Vagina (tissue), 2 donors: ENCODE data around the gene ROCK2. TPM values are rescaled to one million over a fixed set of nuclear protein-coding genes. Genes with fewer than 3 reads are reported as not detected.
A peak's percentile ranks its signal among the peaks of the same experiment; 100 is the strongest.

Experiments used
- DNase-seq, 2 donors: peaks; one replicate each; pipeline ENCODE4 v3.0.0-alpha.2; 2017; ENCODE audit errors: extremely low spot score in 2 of 2
- H3K27ac ChIP-seq: fragments of 200-600 bp; sonication (generic); one replicate; pipeline ENCODE4 v1.5.1; 2019
- H3K27me3 ChIP-seq: fragments of 200-600 bp; sonication (generic); one replicate; pipeline ENCODE4 v1.5.1; 2019
- H3K36me3 ChIP-seq, 2 donors: fragments of 200-600 bp; sonication (generic); one replicate each; pipeline ENCODE4 v1.5.1; 2017 to 2019
- H3K4me1 ChIP-seq: fragments of 200-600 bp; sonication (generic); one replicate; pipeline ENCODE4 v1.5.1; 2019
- H3K4me3 ChIP-seq, 2 donors: fragments of 200-600 bp; sonication (generic); 1 replicate in 1 of 2; 2 replicates in 1 of 2; pipeline ENCODE4 v1.5.1; 2016 to 2019
- H3K9me3 ChIP-seq: fragments of 200-600 bp; sonication (generic); one replicate; pipeline ENCODE4 v1.5.1; 2019
- POLR2A ChIP-seq, 2 donors: fragments of 450-650 bp; IDR thresholded peaks; one replicate each; pipeline ENCODE4 v1.6.1; 2017; ENCODE audit warnings: antibody characterized with exemption in 2 of 2, mild to moderate bottlenecking in 2 of 2, moderate library complexity in 2 of 2
- POLR2AphosphoS5 ChIP-seq, 2 donors: sonication (generic); formaldehyde crosslinking; IDR thresholded peaks; one replicate each; pipeline ENCODE4 v1.9.0; 2017; ENCODE audit warnings: antibody characterized with exemption in 2 of 2, mild to moderate bottlenecking in 2 of 2, low read depth in 1 of 2; ENCODE audit not compliant: insufficient read depth in 1 of 2
- intact Hi-C: fragments of 100-400 bp; cut with DNase I; formaldehyde crosslinking; loops from one replicate; pipeline ENCODE4 v1.15.1; 2023
- total RNA-seq: library from RNA; depleted of rRNA; stranded (reverse); fragments of >200 nt; gene quantifications from one replicate; pipeline ENCODE4 v1.2.3, GENCODE V29; 2016
- TF ChIP-seq, protein P1 (sequence below), 3 experiments: fragments of 450-650 bp in 2 of 3; fragments of 200-600 bp in 1 of 3; sonication (generic) in 1 of 3; IDR thresholded peaks; one replicate each; pipeline ENCODE4 v1.5.1; 2017 to 2019; ENCODE audit warnings: antibody characterized with exemption in 3 of 3, mild to moderate bottlenecking in 2 of 3, moderate library complexity in 2 of 3

The ROCK2 gene
- total RNA-seq, 1 donor from 2014 or later, result 49.4 TPM

DNA sequence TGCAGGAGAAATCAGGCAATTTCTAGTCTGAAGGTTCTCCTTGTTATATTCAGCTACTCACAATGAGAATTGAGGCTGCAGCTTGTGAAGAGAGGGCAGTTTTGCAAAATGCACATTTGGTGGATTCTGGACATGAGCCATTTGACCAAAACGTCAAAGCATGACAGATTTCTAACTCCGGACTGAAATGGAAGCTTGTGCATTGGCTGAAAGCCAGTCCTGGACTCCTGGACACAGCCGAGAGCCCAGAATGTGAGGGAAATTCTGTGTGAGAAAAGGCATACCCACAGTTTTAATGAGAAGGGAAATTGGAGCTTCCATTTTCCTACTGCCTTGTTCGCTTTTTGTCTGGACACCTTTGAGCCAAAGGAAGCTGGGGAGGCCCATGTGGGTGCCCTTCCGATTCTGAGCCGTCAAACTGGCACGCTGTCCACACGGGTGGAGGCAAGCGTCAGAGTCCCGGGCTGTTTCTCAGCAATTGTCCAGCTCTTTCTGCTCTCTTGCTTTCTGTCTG lies 23.7 kb upstream of the ROCK2 start:
- H3K36me3 ChIP-seq, result no peaks in the 10 kb centered on the region
- intact Hi-C loops, result no loop called here
- H3K4me1 ChIP-seq, result peaks cover 13% of the 10 kb centered on the region
- H3K27ac ChIP-seq, result peak overlapping the region; percentile 42
- H3K4me3 ChIP-seq, result peak overlapping the region in 1 of 2 donors; percentile 19
- no peaks in the 10 kb centered on the region for H3K27me3 ChIP-seq
- TF ChIP-seq POLR2AphosphoS5 (IDR thresholded peaks at IDR 0.05; ENCODE audit: insufficient read depth in 1 of 2, low read depth in 1 of 2), result no peak
- TF ChIP-seq, protein P1, sequence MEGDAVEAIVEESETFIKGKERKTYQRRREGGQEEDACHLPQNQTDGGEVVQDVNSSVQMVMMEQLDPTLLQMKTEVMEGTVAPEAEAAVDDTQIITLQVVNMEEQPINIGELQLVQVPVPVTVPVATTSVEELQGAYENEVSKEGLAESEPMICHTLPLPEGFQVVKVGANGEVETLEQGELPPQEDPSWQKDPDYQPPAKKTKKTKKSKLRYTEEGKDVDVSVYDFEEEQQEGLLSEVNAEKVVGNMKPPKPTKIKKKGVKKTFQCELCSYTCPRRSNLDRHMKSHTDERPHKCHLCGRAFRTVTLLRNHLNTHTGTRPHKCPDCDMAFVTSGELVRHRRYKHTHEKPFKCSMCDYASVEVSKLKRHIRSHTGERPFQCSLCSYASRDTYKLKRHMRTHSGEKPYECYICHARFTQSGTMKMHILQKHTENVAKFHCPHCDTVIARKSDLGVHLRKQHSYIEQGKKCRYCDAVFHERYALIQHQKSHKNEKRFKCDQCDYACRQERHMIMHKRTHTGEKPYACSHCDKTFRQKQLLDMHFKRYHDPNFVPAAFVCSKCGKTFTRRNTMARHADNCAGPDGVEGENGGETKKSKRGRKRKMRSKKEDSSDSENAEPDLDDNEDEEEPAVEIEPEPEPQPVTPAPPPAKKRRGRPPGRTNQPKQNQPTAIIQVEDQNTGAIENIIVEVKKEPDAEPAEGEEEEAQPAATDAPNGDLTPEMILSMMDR (IDR thresholded peaks at IDR 0.05), result no peak
- no peak for TF ChIP-seq POLR2A (IDR thresholded peaks at IDR 0.05)
- no peaks in the 10 kb centered on the region for H3K9me3 ChIP-seq
- no peak for DNase-seq

DNA sequence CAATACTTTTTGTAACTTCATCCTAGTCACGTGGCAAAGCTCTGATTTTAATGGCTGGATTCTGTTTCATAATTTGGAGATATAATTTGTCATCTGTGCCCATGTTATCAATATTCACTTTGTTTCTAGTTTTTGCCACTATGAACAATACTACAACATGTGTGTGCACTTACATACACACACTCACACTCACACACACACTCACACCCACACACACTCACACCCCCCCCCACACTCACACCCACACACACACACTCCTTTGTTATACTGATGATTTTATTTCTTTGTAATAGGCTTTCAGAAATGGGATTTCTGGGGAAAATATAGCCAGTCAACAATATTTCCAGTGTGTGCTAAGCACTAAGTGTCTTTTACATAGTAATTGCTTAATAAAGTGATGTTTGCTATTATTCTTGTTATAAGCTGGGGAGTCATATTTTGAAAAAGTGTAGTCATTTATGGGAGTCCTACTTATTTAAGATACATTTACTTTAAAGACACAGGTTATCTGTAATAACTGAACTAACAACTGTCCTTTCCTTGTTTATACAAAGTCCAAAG lies 22.8 kb upstream of the ROCK2 start:
- no peak for DNase-seq
- no peaks in the 10 kb centered on the region for H3K9me3 ChIP-seq
- H3K27me3 ChIP-seq, result no peaks in the 10 kb centered on the region
- H3K4me1 ChIP-seq, result peaks cover 9% of the 10 kb centered on the region
- H3K4me3 ChIP-seq, result no peak overlapping the region
- no peaks in the 10 kb centered on the region for H3K36me3 ChIP-seq
- H3K27ac ChIP-seq, result no peak overlapping the region
- no peak for TF ChIP-seq POLR2AphosphoS5 (IDR thresholded peaks at IDR 0.05; ENCODE audit: insufficient read depth in 1 of 2, low read depth in 1 of 2)
- no peak for TF ChIP-seq POLR2A (IDR thresholded peaks at IDR 0.05)
- TF ChIP-seq, protein P1 (IDR thresholded peaks at IDR 0.05), result no peak
- intact Hi-C loops, result no loop called here

DNA sequence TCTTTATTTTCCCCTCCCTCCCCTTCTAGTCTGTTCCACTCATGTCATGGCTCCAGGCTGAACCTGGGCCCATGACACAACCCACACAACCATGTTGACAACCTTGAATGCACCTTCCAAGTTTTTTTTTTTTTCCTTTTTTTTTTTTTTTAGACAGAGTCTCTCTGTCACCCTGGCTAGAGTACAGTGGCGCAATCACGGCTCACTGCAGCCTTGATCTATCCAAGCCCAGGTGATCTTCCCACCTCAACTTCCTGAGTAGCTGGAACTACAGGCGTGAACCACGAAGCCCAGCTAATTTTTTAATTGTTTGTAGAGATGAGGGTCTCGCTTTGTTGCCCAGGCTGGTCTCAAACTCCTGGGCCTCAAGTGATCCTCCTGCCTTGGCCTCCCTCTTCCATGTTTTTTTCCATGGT lies 21.9 kb upstream of the ROCK2 start:
- TF ChIP-seq, protein P1 (IDR thresholded peaks at IDR 0.05), result no peak
- no peak for TF ChIP-seq POLR2AphosphoS5 (IDR thresholded peaks at IDR 0.05; ENCODE audit: insufficient read depth in 1 of 2, low read depth in 1 of 2)
- no peak for TF ChIP-seq POLR2A (IDR thresholded peaks at IDR 0.05)
- peaks cover 9% of the 10 kb centered on the region for H3K4me1 ChIP-seq
- no peaks in the 10 kb centered on the region for H3K9me3 ChIP-seq
- DNase-seq, result no peak
- H3K27me3 ChIP-seq, result no peaks in the 10 kb centered on the region
- H3K36me3 ChIP-seq, result no peaks in the 10 kb centered on the region
- H3K27ac ChIP-seq, result no peak overlapping the region
- H3K4me3 ChIP-seq, result no peak overlapping the region
- intact Hi-C loops, result no loop called here

DNA sequence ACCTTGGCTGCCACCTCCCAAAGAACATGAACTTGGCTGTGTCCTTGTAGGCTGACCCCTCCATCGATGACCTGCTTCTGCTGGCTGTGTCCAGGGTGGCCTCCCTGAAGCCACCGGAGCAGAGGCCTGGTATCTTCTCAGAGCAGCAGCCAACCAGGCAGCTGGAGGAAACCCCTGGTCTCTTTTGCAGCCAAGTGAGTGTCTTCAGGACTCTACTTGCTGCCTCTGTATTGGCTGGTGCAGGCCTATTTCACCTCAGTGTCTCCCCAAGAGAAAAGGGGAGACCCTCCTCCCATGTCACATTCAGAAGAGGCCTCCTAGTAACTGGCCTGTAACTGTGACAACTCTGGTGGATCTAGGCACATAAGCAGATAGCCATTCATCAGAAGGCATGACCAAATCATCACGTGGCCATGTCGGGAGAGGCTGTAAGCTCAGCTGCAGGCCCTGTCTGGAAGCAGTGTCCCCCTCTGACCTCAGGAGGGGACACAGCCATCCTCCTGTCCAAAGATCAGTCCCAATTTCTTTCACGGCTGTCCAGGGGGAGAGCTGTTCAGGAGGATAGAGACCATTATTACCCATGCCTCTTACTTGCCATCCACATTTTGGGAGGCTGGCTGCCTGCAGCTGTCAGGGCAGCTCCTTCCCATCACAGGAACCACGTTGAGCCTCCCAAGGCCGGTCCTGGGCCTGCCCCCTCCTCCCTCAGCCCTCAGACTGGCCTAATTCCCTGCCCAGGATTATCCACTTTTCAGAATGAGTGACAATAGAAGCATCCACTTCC lies 20.9 kb upstream of the ROCK2 start:
- H3K27ac ChIP-seq, result no peak overlapping the region
- H3K9me3 ChIP-seq, result no peaks in the 10 kb centered on the region
- H3K4me1 ChIP-seq, result peaks cover 9% of the 10 kb centered on the region
- no peaks in the 10 kb centered on the region for H3K27me3 ChIP-seq
- no peaks in the 10 kb centered on the region for H3K36me3 ChIP-seq
- TF ChIP-seq POLR2A (IDR thresholded peaks at IDR 0.05) (no peak), POLR2AphosphoS5 (IDR thresholded peaks at IDR 0.05; ENCODE audit: insufficient read depth in 1 of 2, low read depth in 1 of 2) (no peak)
- TF ChIP-seq, protein P1 (IDR thresholded peaks at IDR 0.05), result no peak
- DNase-seq, result no peak
- H3K4me3 ChIP-seq, result no peak overlapping the region
- intact Hi-C loops, result no loop called here

DNA sequence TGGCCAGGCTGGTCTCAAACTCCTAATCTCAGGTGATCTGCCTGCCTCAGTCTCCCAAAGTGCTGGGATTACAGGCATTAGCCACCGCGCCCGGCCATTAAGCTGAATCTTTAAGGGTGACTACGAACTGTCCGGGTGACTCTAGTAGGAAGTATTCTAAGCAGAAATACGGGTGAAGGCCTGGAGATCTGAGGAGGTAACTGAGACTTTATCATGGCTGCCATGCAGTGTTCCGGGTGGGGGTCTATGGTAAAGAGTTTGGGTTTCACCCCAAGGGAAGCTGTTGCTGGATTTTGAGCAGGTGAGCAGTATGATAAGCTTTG lies 20.1 kb upstream of the ROCK2 start:
- no peak for DNase-seq
- H3K9me3 ChIP-seq, result no peaks in the 10 kb centered on the region
- peaks cover 9% of the 10 kb centered on the region for H3K4me1 ChIP-seq
- no peaks in the 10 kb centered on the region for H3K27me3 ChIP-seq
- H3K36me3 ChIP-seq, result no peaks in the 10 kb centered on the region
- H3K4me3 ChIP-seq, result no peak overlapping the region
- TF ChIP-seq POLR2AphosphoS5 (IDR thresholded peaks at IDR 0.05; ENCODE audit: insufficient read depth in 1 of 2, low read depth in 1 of 2), result no peak
- TF ChIP-seq, protein P1 (IDR thresholded peaks at IDR 0.05), result no peak
- TF ChIP-seq POLR2A (IDR thresholded peaks at IDR 0.05), result no peak
- intact Hi-C loops, result no loop called here
- no peak overlapping the region for H3K27ac ChIP-seq
